HEK293T (cell line): ENCODE results near the gene KRTAP9-8.
"Not testable (repeated sequence)": the region's sequence is repeated elsewhere in the genome, so short reads cannot be mapped to it uniquely, and the experiment has no call there.

Source experiments
- CTCF ChIA-PET: fragments of 350-600 bp; formaldehyde crosslinking; extraction: SDS; loops from one replicate; lab custom pipeline; 2021; ENCODE audit warnings: antibody characterized with exemption, inconsistent platforms; lab: Yijun Ruan, JAX
- POLR2A ChIA-PET: fragments of 350-600 bp; formaldehyde crosslinking; extraction: SDS; loops from one replicate; lab custom pipeline; 2020; ENCODE audit warnings: antibody characterized with exemption, inconsistent platforms; lab: Yijun Ruan, JAX
- DNase-seq: peaks from one replicate; pipeline ENCODE4 v3.0.0; 2012; ENCODE audit warnings: mixed read lengths; ENCODE audit errors: extremely low spot score
- ARNT ChIP-seq: fragments of 450-650 bp; IDR thresholded peaks from 2 replicates; pipeline ENCODE4 v1.6.1; 2017; ENCODE audit warnings: mild to moderate bottlenecking
- BHLHE40 ChIP-seq: fragments of 450-650 bp; IDR thresholded peaks from 2 replicates; pipeline ENCODE4 v1.6.1; 2016; ENCODE audit warnings: mild to moderate bottlenecking, moderate library complexity, borderline replicate concordance
- CTBP1 ChIP-seq: fragments of 450-650 bp; IDR thresholded peaks from 2 replicates; pipeline ENCODE4 v1.6.1; 2016; ENCODE audit warnings: borderline replicate concordance
- ELF4 ChIP-seq: fragments of 450-650 bp; IDR thresholded peaks from 2 replicates; pipeline ENCODE4 v1.6.1; 2017; ENCODE audit warnings: antibody characterized with exemption
- FOXA1 ChIP-seq: fragments of 450-650 bp; IDR thresholded peaks from 2 replicates; pipeline ENCODE4 v1.6.1; 2016; ENCODE audit warnings: mild to moderate bottlenecking
- FOXK2 ChIP-seq: fragments of 450-650 bp; IDR thresholded peaks from 2 replicates; pipeline ENCODE4 v1.6.1; 2016; ENCODE audit warnings: mild to moderate bottlenecking
- FOXM1 ChIP-seq: fragments of 450-650 bp; IDR thresholded peaks from 2 replicates; pipeline ENCODE4 v1.6.1; 2017; ENCODE audit warnings: mild to moderate bottlenecking, borderline replicate concordance
- HDGF ChIP-seq: fragments of 450-650 bp; IDR thresholded peaks from 2 replicates; pipeline ENCODE4 v1.6.1; 2017; ENCODE audit warnings: antibody characterized with exemption, borderline replicate concordance
- L3MBTL2 ChIP-seq: fragments of 450-650 bp; conservative IDR thresholded peaks from 2 replicates; pipeline ENCODE4 v1.6.1; 2016; ENCODE audit warnings: mild to moderate bottlenecking
- LEF1 ChIP-seq: fragments of 450-650 bp; IDR thresholded peaks from 2 replicates; pipeline ENCODE4 v1.6.1; 2017; ENCODE audit warnings: mild to moderate bottlenecking, borderline replicate concordance
- NFRKB ChIP-seq: fragments of 450-650 bp; IDR thresholded peaks from 2 replicates; pipeline ENCODE4 v1.6.1; 2016; ENCODE audit warnings: mild to moderate bottlenecking, moderate library complexity
- SP1 ChIP-seq: fragments of 450-650 bp; IDR thresholded peaks from 2 replicates; pipeline ENCODE4 v1.6.1; 2017
- SUZ12 ChIP-seq: fragments of 450-650 bp; IDR thresholded peaks from 2 replicates; pipeline ENCODE4 v1.6.1; 2016; ENCODE audit warnings: mild to moderate bottlenecking
- TARDBP ChIP-seq: fragments of 450-650 bp; IDR thresholded peaks from 2 replicates; pipeline ENCODE4 v1.6.1; 2016
- ZNF384 ChIP-seq: fragments of 450-650 bp; IDR thresholded peaks from 2 replicates; pipeline ENCODE4 v1.6.1; 2016
- TF ChIP-seq, protein P1 (sequence below): fragments of 450-650 bp; IDR thresholded peaks from 2 replicates; pipeline ENCODE4 v1.6.1; 2016

The KRTAP9-8 gene, protein sequence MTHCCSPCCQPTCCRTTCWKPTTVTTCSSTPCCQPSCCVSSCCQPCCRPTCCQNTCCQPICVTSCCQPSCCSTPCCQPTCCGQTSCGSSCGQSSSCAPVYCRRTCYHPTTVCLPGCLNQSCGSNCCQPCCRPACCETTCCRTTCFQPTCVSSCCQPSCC

DNA sequence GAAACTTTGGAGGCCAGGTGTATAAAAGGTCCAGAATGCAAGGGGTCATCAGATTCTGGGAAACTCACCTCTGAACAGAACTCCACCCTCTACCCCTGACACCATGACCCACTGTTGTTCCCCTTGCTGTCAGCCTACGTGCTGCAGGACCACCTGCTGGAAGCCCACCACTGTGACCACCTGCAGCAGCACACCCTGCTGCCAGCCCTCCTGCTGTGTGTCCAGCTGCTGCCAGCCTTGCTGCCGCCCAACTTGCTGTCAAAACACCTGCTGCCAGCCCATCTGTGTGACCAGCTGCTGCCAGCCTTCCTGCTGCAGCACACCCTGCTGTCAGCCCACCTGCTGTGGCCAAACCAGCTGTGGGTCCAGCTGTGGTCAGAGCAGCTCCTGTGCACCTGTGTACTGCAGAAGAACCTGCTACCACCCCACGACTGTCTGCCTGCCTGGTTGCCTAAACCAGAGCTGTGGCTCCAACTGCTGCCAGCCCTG, at the start of gene KRTAP9-8:
KRTAP9-8 (plus strand) TSS at position 51 of the 489 bp plus-strand sequence; CDS start at position 104, 53 bp downstream.
- CTCF ChIA-PET: interaction anchor here (0.6 kb wide), 1 partner anchor 350 kb away, joined by 4 read pairs; no protein-coding TSS in a partner anchor

DNA sequence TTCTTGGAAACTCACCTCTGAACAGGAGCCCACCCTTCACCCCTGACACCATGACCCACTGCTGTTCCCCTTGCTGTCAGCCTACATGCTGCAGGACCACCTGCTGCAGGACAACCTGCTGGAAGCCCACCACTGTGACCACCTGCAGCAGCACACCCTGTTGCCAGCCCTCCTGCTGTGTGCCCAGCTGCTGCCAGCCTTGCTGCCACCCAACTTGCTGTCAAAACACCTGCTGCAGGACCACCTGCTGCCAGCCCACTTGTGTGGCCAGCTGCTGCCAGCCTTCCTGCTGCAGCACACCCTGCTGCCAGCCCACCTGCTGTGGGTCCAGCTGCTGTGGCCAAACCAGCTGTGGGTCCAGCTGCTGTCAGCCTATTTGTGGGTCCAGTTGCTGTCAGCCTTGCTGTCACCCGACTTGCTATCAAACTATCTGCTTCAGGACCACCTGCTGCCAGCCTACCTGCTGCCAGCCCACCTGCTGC, 47.9 kb upstream of the KRTAP9-8 start, which contains the start of gene KRTAP9-1:
KRTAP9-1 (plus strand) TSS at position 51 of the 482 bp plus-strand sequence; CDS start at position 51, 0 bp downstream.
- POLR2A ChIA-PET, DNase-seq, CTCF ChIA-PET: not testable (repeated sequence)

More for the DNA sequence above, at the start of gene KRTAP9-8:
- POLR2A ChIA-PET, DNase-seq: not testable (repeated sequence)

DNA sequence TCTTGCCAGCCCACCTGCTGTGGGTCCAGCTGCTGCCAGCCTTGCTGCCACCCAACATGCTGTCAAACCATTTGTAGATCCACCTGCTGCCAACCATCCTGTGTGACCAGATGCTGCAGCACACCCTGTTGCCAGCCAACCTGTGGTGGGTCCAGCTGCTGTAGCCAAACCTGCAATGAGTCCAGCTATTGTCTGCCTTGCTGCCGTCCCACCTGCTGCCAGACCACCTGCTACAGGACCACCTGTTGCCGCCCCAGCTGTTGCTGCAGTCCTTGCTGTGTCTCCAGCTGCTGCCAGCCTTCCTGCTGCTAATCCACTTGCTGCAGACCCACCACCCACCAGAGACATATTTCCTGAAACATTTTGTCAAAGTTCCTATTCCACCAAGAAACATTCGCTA, 47.5 kb upstream of the KRTAP9-8 start:
- DNase-seq: no peak
- CTCF ChIA-PET: no interaction called here

DNA sequence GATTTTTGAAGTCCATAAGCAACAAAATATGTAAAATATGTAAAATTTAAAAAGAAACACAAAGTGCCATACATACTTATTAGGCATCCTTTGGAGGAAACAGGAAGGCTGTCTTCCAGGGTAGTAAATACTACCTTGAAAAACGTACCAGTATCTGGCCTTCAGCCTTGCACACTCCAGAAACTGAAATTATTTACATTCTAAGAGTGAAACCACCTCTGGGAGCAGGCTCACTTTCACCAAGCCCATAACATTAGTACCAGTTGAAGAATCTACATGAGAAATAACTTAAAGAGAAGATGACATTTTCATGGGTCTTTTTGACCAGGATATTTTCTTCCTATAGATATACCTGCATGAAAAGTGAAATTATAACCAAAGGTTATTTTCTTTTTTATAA, 41.7 kb upstream of the KRTAP9-8 start:
- TF ChIP-seq ZNF384: no peak
- no peak for TF ChIP-seq NFRKB
- no peak for TF ChIP-seq ELF4
- no peak for TF ChIP-seq L3MBTL2
- no peak for TF ChIP-seq FOXK2
- TF ChIP-seq TARDBP: no peak
- no peak for TF ChIP-seq FOXA1
- no peak for TF ChIP-seq HDGF
- TF ChIP-seq BHLHE40: no peak
- TF ChIP-seq CTBP1: no peak
- no peak for TF ChIP-seq ARNT
- no peak for DNase-seq
- ChIA-PET CTCF (no interaction called here), POLR2A (no interaction called here)

More for the DNA sequence above, 47.5 kb upstream of the KRTAP9-8 start:
- no peak for TF ChIP-seq HDGF
- TF ChIP-seq TARDBP: no peak
- no peak for TF ChIP-seq ZNF384
- TF ChIP-seq LEF1: no peak
- no peak for TF ChIP-seq ELF4
- TF ChIP-seq FOXK2: no peak
- no peak for TF ChIP-seq NFRKB
- no peak for TF ChIP-seq L3MBTL2
- no peak for TF ChIP-seq BHLHE40
- TF ChIP-seq, protein P1, sequence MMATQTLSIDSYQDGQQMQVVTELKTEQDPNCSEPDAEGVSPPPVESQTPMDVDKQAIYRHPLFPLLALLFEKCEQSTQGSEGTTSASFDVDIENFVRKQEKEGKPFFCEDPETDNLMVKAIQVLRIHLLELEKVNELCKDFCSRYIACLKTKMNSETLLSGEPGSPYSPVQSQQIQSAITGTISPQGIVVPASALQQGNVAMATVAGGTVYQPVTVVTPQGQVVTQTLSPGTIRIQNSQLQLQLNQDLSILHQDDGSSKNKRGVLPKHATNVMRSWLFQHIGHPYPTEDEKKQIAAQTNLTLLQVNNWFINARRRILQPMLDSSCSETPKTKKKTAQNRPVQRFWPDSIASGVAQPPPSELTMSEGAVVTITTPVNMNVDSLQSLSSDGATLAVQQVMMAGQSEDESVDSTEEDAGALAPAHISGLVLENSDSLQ: no peak
- TF ChIP-seq FOXM1: no peak
- no peak for TF ChIP-seq SP1
- no peak for TF ChIP-seq FOXA1
- TF ChIP-seq SUZ12: no peak
- no peak for TF ChIP-seq ARNT
- no peak for TF ChIP-seq CTBP1
- POLR2A ChIA-PET: no interaction called here

DNA sequence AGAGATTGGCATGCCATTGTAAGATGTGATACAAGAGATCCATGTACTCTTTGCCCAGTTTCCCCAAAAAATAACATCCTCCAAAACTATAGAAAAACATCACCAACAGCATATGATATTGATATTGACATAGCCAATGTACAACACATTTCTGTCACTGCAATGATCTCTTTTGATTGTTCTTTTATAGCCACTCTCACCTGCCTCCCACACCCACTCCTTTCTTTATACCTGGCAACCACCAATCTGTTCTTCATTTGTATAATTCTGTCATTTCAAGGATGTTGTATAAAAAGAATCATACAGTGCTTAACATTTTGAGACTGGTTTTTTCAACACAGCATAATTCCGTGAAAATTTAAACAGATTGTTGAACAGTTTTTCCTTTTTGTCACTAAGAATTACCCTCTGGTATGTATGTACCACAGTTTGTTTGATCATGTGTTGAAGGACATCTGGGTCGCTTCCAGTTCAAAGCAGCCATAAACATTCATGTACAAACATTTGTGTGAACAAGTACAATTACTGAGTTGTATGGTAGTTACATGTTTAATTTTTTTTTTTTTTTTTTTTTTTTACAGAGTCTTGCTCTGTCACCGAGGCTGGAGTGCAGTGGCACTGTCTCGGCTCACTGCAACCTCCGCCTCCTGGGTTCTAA, 38.2 kb upstream of the KRTAP9-8 start:
- no peak for DNase-seq
- ChIA-PET POLR2A (no interaction called here), CTCF (no interaction called here)
- TF ChIP-seq FOXM1 (no peak), FOXK2 (no peak), TARDBP (no peak), ELF4 (no peak), ARNT (no peak)
- TF ChIP-seq, protein P1: no peak

DNA sequence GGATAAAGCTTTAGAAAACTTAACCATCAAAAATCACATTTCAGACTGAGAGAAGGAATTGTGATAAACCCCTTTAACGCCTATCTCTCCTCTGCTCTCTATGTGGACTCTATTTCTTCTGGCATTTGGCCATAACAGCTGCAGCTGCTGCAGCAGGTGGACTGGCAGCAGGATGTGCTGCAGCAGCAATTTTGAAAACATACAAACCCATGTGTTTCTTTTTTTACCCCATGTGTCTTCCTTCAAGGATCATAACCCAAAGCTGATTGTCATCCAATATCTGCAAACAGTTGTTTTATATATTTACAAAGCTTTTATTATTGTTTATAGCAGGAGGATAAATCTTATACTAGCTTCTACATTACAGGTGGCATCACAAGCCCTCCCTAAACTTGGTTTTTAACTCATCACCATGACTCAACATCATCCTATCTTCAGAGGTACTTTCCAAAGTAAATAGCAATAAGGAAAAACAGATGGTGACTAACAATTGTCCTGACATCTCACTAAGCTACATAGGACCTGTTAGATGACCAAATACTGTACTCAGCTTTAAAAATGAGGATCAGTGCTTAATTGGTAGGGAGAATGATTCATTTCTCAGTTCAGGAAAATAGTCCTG, 25.8 kb upstream of the KRTAP9-8 start:
- ChIA-PET POLR2A (no interaction called here), CTCF (no interaction called here)
- no peak for TF ChIP-seq FOXA1
- TF ChIP-seq FOXK2: no peak
- TF ChIP-seq BHLHE40: no peak
- no peak for TF ChIP-seq SP1
- TF ChIP-seq TARDBP: no peak
- no peak for TF ChIP-seq ZNF384
- no peak for TF ChIP-seq CTBP1
- TF ChIP-seq HDGF: no peak
- TF ChIP-seq NFRKB: no peak
- no peak for TF ChIP-seq SUZ12
- no peak for TF ChIP-seq ELF4
- no peak for TF ChIP-seq ARNT
- no peak for TF ChIP-seq FOXM1
- TF ChIP-seq, protein P1: no peak
- TF ChIP-seq LEF1: no peak
- TF ChIP-seq L3MBTL2: no peak
- DNase-seq: no peak
